HG02798 (cell line): ENCODE measurements around the gene RASAL1.

ENCODE experiments used
- ATAC-seq: cut with Tn5 transposase; IDR thresholded peaks from one replicate; pipeline ENCODE4 v1.9.1; 2021; ENCODE audit warnings: mild to moderate bottlenecking; ENCODE audit not compliant: unreplicated experiment, poor library complexity

RASAL1 gene

DNA sequence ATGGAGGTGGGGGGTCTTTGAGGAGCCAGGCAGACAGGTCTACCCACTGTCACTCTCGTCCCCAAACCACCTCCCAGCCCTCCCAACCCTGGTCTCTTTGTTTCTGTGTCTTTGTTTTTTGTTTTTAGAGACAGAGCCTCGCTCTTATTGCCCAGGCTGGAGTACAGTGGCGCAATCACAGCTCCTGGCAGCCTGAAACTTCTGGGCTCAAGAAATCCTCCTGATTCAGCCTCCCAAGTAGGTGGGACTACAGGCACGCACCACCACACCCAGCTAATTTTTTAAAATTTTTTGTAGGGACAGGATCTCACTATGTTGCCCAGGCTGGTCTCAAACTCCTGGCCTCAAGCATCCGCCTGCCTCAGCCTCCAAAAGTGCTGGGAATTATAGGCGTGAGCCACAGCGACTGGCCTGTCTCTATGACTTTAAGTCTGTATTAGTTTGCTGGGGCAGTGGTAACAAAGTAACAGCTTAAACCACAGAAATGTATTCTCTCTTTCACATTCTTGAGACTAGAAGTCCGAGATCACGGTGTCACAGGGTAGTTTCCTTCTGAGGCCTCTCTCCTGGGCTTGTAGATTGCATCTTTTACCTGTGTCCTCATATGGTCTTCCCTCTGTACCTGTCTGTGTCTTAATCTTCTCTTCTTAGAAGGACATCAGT, 52.9 kb downstream of the RASAL1 start:
- ATAC-seq = peak; percentile 87

DNA sequence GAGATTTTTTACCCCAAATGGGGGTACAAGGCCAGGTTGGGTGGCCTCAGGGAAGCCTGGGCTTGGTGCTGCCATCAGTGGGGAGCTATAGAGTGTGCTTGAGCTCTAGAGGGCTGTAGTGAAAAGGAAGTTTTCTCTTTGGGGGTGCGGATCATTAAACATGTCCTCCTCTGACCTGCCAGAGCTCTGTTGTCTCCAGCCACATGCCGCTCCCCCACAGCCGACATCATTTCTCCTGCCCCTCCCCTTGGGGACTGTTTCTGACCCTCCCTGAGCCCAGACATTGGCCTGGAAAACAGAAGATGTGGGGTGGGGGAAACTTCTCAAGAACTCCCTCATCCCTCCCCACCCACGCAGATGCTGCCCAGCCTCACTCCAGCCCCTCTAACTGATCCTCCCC, 53.7 kb downstream of the RASAL1 start:
- ATAC-seq = no peak

DNA sequence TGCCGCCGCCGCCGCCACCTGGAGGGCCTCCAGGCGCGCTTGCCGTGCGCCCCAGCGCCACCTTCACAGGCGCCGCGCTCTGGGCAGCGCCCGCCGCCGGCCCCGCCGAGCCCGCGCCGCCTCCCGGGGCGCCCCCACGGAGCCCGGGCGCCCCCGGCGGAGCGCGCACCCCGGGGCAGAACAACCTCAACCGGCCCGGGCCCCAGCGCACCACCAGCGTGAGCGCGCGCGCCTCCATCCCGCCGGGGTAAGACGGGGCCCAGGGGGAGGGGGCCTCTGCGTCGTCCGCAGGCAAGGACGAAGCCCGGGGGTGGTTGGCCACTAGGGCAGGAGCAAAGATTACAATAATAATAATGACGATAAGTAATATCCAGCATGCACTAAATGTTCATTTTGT, 57.7 kb downstream of the RASAL1 start:
- ATAC-seq = no peak

DNA sequence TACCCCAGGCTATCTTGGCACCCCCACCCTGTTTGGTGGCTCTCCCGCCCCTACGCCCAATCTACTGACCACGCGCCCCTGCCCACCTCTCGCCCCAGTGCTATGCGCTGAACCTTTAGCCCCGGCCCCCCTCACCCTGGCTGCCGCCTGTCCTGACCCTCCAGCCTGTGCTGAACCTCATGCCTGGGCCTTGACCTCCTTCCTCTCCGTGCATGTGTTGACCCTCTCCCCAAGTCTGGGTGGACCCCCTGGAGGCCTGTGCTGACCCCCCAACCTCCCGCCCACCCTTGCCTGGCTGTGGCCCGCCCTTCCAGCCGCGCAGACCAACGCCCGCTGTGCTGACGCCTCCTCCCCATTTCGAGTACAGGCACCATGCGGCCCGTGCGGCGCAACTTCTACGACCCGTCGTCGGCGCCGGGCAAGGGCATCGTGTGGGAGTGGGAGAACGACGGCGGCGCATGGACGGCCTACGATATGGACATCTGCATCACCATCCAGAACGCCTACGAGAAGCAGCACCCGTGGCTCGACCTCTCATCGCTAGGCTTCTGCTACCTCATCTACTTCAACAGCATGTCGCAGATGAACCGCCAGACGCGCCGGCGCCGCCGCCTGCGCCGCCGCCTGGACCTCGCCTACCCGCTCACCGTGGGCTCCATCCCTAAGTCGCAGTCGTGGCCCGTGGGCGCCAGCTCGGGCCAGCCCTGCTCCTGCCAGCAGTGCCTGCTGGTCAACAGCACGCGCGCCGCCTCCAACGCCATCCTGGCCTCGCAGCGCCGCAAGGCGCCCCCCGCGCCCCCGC, 58.3 kb downstream of the RASAL1 start:
- no peak for ATAC-seq

DNA sequence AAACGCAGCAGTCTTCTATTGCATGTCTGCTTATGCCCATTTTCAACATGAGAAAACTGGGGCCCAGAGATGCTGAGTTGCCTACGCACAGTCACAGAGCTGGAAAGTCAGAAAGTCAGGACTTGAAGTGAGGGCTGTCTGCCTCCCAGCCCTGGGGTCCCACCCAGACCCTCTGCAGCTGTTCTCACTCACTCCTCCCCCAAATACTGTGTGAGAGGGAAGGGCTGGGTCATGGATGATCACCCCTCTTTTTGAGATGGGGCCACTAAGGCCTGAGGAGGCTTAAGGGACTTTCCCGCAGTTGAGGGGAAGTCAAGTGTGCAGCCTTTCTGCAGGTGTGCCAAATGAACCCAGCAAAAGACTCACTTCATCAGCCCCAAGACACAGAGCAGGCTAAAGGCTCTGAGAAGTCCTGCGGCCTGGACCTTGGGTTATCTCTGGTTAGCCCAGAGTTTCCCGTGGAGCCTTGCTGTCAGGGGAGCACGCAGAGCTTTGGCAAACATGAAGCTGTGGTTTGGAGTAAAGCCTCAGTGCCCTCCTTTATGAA, 60.4 kb downstream of the RASAL1 start:
- peak; percentile 92 for ATAC-seq

DNA sequence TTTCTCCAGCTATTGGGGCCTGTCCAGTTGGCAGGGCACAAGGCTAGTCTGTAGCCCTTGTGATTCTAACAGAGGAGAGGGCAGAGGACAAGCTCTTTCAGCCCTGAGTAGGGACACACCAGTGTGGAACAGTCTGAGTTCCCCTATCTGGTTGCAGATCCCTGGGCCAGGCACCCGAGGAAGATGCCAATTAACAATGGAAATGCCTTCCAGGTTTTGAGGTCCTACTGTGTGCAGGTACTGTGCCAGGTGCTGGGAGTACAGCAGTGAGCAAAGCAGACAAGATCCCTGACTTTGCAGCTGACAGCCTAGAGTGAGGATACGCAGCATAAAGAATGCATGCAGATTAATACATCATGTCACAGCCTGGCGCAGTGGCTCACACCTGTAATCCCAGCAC, 62.0 kb downstream of the RASAL1 start:
- ATAC-seq = no peak

DNA sequence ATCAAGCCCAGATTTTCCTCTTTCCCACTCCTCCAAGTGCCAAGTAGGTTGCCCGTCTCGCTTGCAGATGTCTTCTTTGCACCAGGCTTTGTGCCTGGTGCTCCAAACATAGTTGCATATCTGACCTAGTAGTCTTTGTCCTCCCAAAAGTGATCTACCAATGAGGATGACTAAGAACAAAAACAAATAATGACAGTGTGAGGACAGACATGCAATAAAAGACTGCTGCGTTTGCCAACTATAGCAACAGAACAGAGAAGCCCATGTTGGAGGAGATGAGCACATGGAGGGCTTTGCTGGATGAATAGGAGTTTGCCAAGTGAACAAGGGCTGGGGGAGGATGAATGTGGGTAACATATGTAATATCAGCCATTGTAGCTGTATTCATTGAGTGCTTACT, 63.4 kb downstream of the RASAL1 start:
- no peak for ATAC-seq

DNA sequence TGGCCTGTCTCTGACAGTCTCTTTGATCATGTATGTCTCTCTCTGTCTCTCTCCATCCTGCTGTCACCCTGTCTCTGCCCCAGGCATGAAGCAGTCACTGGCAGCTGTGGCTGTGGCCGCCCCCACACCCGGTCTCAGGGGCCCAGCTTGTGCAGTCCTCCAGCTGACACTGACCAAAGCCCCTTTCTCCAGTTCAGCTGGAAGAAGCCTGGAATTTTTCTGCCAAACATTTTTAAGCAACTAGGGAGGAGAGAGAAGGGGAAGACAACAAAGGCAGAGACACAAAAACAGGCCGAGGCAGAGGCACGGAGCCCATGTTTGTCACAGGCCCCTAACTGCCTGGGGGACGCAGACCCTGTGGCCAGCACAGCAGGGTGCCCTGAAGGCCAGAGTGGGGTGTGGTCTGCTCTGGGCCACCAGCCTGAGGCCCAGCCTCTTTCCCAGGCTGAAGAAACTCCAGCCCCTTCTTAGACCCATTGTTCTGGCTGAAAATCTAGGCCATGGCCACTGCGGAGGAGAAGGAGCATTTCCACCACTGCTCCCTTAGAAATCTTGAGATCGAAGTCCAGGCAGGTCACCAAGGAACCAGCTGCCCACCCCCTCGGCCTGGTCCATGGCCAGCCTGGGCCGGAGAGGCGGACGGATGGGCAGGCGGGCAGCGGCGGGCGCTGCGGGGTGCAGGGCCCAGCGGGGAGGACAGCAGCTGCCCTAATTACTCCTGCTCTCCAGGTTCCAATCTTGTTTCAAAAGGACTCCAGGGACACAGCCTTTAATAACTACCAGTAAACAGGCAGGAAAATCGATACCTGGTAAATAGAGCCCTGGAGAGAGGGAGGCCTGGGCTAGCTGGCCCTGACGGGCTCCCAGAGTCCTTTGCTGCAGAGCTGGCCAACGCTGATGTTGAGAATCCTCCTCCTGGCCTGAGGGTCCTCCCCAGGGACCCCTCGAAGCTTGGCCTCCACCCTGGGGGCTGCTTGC, 64.1 kb downstream of the RASAL1 start:
- no peak for ATAC-seq

DNA sequence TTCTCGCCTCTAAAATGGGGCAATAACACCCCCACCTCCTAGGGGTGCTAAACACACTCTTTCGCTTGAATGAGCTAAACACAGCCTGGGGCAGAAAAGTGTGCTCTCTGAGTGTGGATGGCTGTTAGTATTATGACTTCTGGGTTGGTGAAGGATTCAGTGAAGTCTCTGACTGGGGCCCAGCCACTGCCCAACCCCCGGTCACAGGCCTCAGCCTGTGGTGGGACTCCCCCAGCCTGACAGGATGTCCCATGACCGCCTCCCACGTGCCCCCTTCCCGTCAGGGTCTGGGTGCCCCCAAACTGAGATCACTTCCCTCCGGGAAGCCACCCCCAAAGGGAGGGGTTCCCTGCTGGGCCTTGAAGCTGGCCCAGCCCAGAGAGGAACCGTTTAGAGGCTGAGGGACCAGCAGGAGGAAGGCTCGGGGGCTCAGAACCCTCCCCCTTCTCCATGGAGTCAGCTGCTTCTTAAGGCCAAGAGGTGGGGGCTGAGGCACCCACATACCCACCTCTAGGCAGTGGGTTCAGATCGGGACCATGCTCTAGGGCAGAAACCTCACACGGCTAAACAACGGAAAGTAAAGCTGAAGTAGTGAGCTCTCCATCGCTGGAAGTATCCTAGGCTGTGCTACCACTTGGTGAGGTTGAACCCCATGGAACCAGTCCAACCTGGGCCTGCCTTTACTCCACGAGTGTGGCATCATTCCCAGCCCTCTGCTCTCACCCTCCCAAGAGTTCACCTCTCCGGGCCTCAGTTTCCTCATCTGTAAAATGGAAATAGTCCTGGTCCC, 65.2 kb downstream of the RASAL1 start:
- no peak for ATAC-seq

DNA sequence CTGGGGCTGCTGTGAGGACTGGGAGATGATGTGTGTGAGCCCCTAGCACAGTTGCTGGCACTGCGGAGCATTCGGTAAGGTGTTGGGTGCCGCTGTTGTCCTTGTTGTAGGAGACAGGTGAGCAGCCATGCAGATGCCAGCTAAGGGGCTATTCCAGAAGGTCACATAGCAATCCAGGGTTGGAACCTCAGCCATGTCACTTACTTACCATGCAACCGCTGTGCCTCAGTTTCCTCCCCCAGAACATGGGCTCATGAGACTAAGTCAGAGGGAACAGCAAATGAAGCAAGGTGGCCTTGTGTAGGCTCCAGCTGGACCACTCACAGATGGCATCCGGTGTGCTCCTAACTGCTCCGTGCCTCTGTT, 65.8 kb downstream of the RASAL1 start:
- ATAC-seq = no peak

DNA sequence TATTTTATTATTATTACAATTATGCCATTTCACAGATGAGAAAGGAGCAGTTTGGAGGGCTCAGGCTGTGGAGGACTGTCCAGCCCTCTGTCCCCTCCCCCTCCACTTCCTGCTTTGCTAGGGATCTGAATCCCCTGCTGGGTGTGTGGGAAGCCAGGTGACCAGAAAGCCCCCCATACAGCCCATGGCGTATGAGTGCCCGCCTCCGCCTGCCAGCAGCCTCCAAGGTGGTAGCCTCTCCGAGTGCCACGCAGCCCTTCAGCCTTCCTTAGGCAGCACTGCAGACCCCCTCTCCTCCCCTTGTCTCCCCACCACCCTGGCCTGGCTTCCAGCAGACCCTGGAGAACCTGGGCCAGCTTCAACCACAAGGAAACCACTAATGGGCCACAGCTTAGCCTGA, 66.4 kb downstream of the RASAL1 start:
- no peak for ATAC-seq

DNA sequence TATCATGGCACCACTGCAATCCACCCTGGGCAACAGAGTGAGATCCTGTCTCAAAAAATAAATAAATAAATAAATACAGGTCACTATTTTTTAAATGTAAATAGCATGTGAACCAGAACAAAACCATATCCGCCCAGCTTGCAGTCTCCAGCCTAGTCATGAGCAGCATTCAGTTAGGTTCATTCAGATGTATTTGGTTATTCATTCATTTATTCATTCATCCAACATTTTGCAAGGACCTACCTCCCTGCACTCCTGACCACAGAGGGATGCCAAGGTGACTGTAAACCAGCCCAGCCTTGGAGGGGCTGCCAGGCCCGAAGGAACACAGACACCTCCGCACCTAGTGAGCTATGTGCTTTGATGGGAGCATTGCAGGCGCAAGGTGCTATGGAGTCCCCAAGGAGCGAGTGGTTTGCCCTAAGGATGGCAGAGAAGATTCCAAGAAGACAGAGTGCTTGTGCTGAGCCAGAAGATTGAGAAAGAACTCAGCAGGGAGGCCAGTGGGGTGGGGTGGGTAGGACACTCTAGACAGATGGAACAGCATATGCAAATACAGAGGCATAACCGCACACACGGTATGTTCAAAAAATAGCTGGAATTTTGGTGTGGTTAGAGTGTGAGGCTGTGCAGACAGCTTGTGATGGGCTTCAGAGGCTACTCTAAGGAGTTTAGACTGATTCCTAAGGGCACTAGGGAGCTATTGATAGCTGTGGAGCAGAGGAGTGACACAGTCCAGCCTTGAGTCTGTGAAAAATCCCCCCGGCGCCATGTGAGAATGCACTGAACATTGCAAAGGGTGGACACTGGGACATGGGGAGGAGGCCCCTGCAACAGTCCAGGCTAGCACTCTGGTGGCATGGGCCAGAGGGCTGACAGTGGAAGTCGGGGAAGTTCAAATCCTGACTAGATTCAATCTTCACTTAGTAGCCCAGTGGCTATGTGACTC, 67.3 kb downstream of the RASAL1 start:
- ATAC-seq = no peak

DNA sequence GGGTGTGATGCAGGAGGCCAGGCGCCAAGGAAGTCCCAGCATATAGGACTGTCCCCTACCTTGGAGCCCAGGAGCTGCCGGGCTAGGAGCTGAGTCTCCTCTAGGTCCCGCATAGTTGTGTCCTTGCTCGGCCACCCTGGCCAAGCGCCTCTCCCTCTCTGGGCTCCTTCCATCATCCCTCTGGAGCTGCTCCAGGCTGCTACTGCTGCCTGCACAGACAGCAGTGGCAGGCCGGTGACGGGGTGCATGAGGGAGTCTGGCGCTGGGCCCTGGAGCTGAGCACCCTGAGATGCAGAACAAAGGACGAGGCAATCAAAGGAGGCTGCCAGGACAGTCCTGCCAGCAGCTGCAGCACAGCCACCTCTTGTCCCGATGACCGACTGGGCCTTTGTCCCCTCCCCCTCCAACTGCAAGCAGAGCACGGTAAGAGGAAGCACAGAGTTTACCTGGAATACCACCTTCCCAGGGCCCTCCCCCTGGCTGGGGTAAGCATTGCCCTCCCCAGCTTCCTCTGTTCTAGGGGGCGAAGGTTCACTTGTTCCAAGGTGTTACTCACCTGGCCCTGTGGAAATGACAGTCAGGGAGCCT, 68.7 kb downstream of the RASAL1 start:
- no peak for ATAC-seq

DNA sequence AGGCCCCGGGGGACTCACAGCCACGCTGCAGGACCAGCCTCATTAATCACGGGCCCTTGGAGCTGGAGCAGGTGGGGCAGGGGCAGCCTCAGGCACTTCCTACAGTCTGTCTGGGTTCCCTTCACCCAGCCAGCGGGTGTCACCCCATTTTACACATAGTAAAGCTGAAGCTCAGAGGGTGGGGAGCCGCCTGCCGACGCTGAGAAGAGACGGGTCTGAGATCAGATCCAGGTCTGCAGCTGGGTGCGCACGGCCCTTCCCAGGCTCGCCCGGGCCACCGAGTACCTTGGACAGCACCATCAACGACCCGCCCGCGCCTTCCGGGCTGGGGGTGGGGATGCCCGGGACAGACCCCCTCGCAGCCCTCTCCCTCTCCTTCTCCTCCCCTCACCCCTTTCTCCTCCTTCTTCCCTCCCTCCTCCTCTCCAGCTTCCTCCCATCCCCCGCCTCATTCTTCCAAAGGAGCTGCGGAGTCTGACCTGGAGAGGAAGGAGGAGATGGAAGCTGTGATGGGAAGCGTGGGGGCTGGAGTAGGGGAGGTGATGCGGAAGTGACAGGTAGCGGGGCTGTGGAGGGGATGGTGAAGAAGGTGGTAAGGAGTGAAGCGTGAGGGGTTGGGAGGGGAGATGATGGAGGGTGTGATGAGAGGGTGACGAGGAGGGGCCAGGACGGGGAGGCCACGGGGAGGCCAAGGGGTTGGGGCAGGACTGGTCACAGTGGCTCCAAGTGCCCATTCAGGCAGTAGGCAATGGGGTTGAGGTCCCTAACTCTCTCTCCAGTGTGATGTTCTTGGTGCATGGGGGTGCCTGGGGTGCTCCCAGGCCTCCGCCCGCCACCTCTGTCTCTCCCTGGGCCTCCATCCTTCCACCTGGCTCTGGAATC, 70.2 kb downstream of the RASAL1 start:
- no peak for ATAC-seq

DNA sequence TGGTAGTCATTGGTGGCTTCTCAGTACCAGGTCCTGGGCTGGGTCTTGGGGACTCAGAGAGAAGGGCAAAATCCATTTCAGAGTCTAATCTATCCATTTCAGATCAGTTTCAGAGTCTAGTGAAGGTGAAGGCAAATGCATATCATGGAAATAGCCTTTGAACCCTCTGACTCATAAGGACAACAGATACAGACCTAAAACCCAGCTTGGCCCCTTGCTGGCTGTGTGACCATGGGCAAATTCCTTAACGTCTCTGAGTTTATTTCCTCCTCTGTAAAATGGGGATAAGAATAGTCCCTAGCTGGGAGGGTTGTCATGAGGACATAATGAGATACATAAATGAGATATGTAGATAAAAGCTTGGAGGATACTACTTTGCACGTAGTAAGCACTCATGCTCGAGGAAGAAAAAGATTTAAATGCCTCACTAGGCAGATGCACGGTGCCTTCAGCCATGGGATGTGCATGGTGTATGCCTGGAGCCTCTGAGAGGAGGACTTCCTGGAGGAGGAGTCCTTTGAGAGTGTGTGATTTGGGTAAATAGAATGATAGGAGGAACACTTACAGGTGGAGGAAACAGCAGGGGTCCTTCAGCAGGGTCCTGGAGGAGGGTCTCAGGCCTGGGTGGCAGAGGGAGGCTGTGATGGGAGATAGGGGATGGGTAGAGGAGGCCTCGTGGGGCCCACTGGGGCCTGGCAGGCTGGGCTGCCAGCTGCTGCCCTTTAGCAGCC, 71.0 kb downstream of the RASAL1 start:
- no peak for ATAC-seq

DNA sequence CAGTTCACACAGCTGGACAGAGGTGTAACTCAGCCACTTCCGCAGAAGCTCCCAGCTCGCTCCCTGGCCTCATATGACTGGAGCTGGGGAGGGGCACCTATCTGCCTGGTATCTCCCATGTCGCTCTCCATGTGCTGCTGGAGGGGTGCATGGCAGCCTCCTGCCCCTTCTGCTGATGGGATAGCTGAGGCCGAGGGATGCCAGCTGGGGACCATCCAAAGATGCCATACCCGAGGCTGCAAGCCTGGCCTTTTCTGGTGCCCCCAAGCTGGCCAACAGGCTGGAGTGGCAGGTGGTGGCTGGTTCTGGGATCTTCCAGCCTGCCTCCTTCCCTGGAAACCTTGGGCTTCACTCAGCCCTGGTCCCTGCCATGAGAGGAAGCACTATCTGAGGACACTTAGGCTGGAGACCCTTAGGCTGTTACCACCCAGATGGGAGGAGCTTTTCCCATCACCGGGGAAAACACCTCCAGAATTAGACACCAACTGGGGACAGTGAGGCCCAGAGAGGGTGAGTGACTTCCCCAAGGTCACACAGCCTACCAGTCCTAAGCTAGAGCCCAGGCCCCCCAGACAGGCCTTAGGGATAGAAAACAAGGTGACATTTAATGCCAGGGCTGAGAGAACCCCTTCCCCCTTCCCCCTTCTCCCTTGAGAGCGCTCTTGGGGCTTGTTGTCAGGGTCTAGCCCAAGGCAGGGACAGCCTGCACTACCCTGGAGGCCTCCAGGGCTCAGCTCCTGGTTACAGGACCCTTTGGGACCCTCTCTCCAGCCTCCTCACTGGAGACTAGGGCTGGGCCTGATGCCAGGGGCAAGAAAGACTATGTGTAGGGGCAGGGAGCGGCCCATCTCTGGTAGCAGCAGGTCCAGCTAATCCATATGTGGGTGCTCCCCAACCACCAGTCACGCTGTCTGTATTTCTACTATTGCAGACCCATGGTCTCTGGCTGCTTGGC, 71.9 kb downstream of the RASAL1 start:
- no peak for ATAC-seq
